ENCODE measurements around the gene UCN2.

UCN2 gene

DNA sequence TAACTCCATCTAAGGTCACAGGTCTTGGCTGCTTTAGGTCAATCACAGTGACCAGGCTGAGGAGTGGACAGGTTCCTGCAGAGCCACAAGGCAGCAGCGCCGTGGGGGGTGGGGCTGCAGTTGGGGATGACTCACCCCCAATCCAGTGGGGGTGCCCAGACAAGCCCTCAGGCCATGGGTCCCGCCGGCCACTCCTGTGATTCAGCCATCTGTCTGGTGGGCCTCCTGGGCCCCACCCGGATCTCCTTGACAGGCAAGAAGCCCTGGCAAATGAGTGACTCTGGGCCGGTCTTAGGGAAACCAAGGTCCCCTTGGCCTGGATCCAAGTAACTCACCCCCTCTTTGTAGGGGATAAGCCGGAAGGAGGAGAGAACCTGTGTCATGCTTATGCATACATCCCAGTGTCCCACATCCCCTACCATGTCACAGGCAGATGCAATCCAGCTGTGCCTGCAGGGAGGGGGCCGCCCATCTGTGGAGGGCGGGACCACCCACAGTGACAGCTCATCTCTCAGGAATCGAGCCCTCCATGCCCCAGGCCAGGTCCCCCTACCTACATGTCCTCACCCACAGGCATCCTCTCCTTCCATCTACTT is 32.0 kb upstream of the UCN2 start:
- no peak for TF ChIP-seq EZH2phosphoT487 (IDR thresholded peaks at IDR 0.05; ENCODE audit: borderline replicate concordance)
- TF ChIP-seq, protein P1, sequence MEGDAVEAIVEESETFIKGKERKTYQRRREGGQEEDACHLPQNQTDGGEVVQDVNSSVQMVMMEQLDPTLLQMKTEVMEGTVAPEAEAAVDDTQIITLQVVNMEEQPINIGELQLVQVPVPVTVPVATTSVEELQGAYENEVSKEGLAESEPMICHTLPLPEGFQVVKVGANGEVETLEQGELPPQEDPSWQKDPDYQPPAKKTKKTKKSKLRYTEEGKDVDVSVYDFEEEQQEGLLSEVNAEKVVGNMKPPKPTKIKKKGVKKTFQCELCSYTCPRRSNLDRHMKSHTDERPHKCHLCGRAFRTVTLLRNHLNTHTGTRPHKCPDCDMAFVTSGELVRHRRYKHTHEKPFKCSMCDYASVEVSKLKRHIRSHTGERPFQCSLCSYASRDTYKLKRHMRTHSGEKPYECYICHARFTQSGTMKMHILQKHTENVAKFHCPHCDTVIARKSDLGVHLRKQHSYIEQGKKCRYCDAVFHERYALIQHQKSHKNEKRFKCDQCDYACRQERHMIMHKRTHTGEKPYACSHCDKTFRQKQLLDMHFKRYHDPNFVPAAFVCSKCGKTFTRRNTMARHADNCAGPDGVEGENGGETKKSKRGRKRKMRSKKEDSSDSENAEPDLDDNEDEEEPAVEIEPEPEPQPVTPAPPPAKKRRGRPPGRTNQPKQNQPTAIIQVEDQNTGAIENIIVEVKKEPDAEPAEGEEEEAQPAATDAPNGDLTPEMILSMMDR (conservative IDR thresholded peaks at IDR 0.05; ENCODE audit: low read length): no peak
- Histone ChIP-seq H3K9ac (ENCODE audit: low read depth, low read length, poor library complexity, severe bottlenecking) (no peak overlapping the region), H3K4me3 (ENCODE audit: low read length, poor library complexity, severe bottlenecking) (no peak overlapping the region), H3K9me3 (ENCODE audit: insufficient read depth, low read depth, low read length) (no peaks in the 10 kb centered on the region), H3K27me3 (ENCODE audit: insufficient read depth, low read length, poor library complexity, severe bottlenecking) (no peaks in the 10 kb centered on the region), H3K36me3 (ENCODE audit: insufficient read depth, low read length) (peaks cover 25% of the 10 kb centered on the region; the same call in 1 of the 2 replicates), H3K4me2 (ENCODE audit: low read depth, low read length, poor library complexity, severe bottlenecking) (no peak overlapping the region), H2AFZ (ENCODE audit: low read length) (no peak overlapping the region), H3F3A (ENCODE audit: low read depth) (no peaks in the 10 kb centered on the region), H3K9me2 (replicated peaks; ENCODE audit: low read depth, low read length) (no peaks in the 10 kb centered on the region), H4K20me1 (ENCODE audit: insufficient read depth, low read length, poor library complexity, severe bottlenecking) (no peaks in the 10 kb centered on the region), H3K4me1 (ENCODE audit: insufficient read depth, low read length, poor library complexity, severe bottlenecking) (no peaks in the 10 kb centered on the region), H3K79me2 (ENCODE audit: insufficient read depth, low read length) (no peaks in the 10 kb centered on the region)

DNA sequence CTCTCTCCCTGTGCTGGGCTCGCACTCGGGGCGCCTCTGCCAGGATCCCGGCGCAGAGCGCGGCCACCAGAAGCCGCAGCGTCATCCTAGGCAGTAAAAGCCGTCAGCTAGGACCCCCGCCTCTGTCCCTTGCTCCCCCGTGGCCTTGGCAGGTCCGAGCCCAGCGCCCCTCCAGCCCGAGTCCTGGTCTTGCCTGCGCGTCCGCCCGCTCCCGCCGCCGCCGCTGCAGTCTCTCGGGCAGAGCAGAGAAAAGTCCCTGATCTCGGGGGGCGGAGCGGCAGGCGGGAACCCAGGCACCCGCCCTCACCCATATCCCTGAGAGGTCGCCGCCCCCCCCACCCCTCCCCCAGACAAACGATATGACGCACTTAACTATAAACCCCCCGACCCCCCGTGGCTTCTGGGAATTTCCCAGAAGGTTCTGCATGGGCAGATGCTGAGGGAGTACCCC is 31.5 kb upstream of the UCN2 start, which contains the start of gene COL7A1:
COL7A1 (minus strand) TSS at position 255 of the 451 bp plus-strand sequence; CDS start at position 85, 170 bp downstream.
- Histone ChIP-seq H3K79me2 (ENCODE audit: insufficient read depth, low read length) (no peaks in the 10 kb centered on the region), H3K36me3 (ENCODE audit: insufficient read depth, low read length) (peaks cover 20% of the 10 kb centered on the region; the same call in 1 of the 2 replicates), H3K4me3 (ENCODE audit: low read length, poor library complexity, severe bottlenecking) (no peak within 1 kb of the TSS), H2AFZ (ENCODE audit: low read length) (no peak within 1 kb of the TSS), H3K9me3 (ENCODE audit: insufficient read depth, low read depth, low read length) (no peaks in the 10 kb centered on the region), H3F3A (ENCODE audit: low read depth) (no peaks in the 10 kb centered on the region), H3K4me1 (ENCODE audit: insufficient read depth, low read length, poor library complexity, severe bottlenecking) (no peaks in the 10 kb centered on the region), H4K20me1 (ENCODE audit: insufficient read depth, low read length, poor library complexity, severe bottlenecking) (no peaks in the 10 kb centered on the region), H3K9me2 (replicated peaks; ENCODE audit: low read depth, low read length) (no peaks in the 10 kb centered on the region), H3K27me3 (ENCODE audit: insufficient read depth, low read length, poor library complexity, severe bottlenecking) (no peaks in the 10 kb centered on the region), H3K9ac (ENCODE audit: low read depth, low read length, poor library complexity, severe bottlenecking) (no peak within 1 kb of the TSS), H3K4me2 (ENCODE audit: low read depth, low read length, poor library complexity, severe bottlenecking) (no peak within 1 kb of the TSS)
- TF ChIP-seq, protein P1 (conservative IDR thresholded peaks at IDR 0.05; ENCODE audit: low read length): no peak
- no peak for TF ChIP-seq EZH2phosphoT487 (IDR thresholded peaks at IDR 0.05; ENCODE audit: borderline replicate concordance)

DNA sequence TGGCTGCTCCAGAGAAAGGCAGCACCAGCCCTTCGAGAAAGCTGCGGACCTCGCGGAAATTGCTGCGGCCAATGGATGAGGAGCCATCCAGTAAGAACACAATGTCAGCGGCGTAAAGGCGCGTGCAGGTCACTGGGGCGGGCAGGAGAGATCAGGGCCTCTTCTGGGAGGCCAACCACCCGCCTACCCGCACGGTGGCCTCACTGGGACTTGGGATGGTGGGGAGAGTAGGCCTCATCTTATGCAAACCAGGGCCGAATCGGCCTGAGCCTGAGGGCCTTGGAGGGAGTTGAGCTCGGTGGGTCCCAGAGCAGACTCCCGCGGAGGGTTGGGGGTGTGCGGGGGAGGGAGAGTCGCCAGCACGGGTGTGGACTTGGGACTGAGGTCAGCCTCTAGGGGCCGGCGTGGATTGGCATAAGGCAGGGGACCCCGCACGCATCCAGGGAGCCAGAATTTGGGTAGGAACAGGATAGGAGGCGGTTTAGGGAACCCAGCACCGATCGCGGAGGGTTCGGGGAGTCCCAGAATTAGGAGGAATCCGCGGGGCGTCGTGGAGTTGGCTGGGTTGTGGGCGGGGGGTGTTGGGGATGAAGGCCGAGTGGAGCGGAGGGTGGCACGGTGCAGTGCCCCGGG is 31.0 kb upstream of the UCN2 start:
- Histone ChIP-seq H2AFZ (ENCODE audit: low read length) (no peak overlapping the region), H4K20me1 (ENCODE audit: insufficient read depth, low read length, poor library complexity, severe bottlenecking) (no peaks in the 10 kb centered on the region), H3K4me2 (ENCODE audit: low read depth, low read length, poor library complexity, severe bottlenecking) (no peak overlapping the region)

More for the DNA sequence above, 31.0 kb upstream of the UCN2 start:
- no peaks in the 10 kb centered on the region for H3K79me2 ChIP-seq (ENCODE audit: insufficient read depth, low read length)
- no peaks in the 10 kb centered on the region for H3K4me1 ChIP-seq (ENCODE audit: insufficient read depth, low read length, poor library complexity, severe bottlenecking)
- H3K4me3 ChIP-seq (ENCODE audit: low read length, poor library complexity, severe bottlenecking): no peak overlapping the region
- H3K9me2 ChIP-seq (replicated peaks; ENCODE audit: low read depth, low read length): no peaks in the 10 kb centered on the region
- no peaks in the 10 kb centered on the region for H3K9me3 ChIP-seq (ENCODE audit: insufficient read depth, low read depth, low read length)
- H3K9ac ChIP-seq (ENCODE audit: low read depth, low read length, poor library complexity, severe bottlenecking): no peak overlapping the region
- no peak for TF ChIP-seq EZH2phosphoT487 (IDR thresholded peaks at IDR 0.05; ENCODE audit: borderline replicate concordance)
- TF ChIP-seq, protein P1 (conservative IDR thresholded peaks at IDR 0.05; ENCODE audit: low read length): no peak
- H3K27me3 ChIP-seq (ENCODE audit: insufficient read depth, low read length, poor library complexity, severe bottlenecking): no peaks in the 10 kb centered on the region
- no peaks in the 10 kb centered on the region for H3F3A ChIP-seq (ENCODE audit: low read depth)
- peaks cover 14% of the 10 kb centered on the region; the same call in 1 of the 2 replicates for H3K36me3 ChIP-seq (ENCODE audit: insufficient read depth, low read length)
